HUES6 (cell line): ENCODE results near the gene TBX6.

Source experiments
- H3K27ac ChIP-seq: 2 replicates; pipeline ENCODE4 v1.7.0; 2013; ENCODE audit warnings: low read depth, mild to moderate bottlenecking, low read length, inconsistent platforms
- H3K27me3 ChIP-seq: 2 replicates; pipeline ENCODE4 v1.6.1; 2013; ENCODE audit warnings: low read length; ENCODE audit not compliant: control insufficient read depth, insufficient read depth
- H3K36me3 ChIP-seq: 2 replicates; pipeline ENCODE4 v1.6.1; 2013; ENCODE audit warnings: low read length; ENCODE audit not compliant: control insufficient read depth, insufficient read depth
- H3K4me1 ChIP-seq: 2 replicates; pipeline ENCODE4 v1.6.1; 2013; ENCODE audit warnings: low read length; ENCODE audit not compliant: control insufficient read depth, insufficient read depth
- H3K4me3 ChIP-seq: 2 replicates; pipeline ENCODE4 v1.5.1; 2013; ENCODE audit warnings: low read depth, low read length
- H3K9ac ChIP-seq: one replicate; pipeline ENCODE4 v1.6.1; 2013; ENCODE audit warnings: mild to moderate bottlenecking, low read length
- H3K9me3 ChIP-seq: 2 replicates; pipeline ENCODE4 v1.6.1; 2013; ENCODE audit warnings: low read depth, low read length; ENCODE audit not compliant: control insufficient read depth, insufficient read depth

TBX6 gene

GRCh38 chr16:30063278-30063892, 28.3 kb downstream of the TBX6 start:
- peak overlapping the region; percentile 95 for H3K9ac ChIP-seq
- peak overlapping the region; percentile 100 for H3K4me3 ChIP-seq
- peak overlapping the region; percentile 86; the same call in 1 of the 2 replicates for H3K27ac ChIP-seq
- H3K9me3 ChIP-seq = no peaks in the 10 kb centered on the region
- H3K27me3 ChIP-seq = no peaks in the 10 kb centered on the region
- H3K4me1 ChIP-seq = peaks cover 26% of the 10 kb centered on the region
- H3K36me3 ChIP-seq = peaks cover 26% of the 10 kb centered on the region

DNA sequence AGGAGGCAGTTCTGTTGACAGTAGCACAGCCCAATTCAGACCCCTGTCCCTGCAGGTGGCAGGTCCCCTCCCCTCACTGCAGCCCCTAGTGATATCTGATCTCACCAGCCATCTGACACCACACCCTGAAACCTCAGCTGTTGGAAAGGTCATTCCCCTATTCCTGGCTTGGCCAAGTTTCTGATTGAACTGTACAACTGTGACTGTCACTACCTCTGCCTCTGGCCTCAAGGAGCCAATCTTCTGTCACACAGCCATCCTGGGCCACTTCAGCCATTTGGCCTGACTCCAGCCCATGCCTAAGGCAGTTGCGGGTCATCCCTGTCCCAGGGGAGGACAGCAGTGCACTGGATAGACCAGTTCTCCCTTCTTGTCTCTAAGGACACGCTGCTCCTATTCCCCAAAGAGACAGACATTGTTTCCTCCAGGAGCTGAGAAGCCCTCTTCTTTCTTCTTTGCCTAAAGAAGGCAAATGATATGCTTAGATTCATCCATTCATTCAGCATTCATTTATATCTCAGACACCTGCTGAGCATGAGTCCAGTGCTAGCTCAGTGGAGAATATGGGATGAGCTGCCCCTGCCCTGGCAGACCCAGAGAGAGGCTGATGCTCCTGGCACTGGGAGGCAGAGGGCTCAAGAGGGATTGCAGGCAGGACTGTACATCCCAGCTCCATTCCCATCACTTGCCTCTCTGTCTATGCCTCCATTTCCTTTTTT, 30.7 kb downstream of the TBX6 start:
- Histone ChIP-seq H3K4me1 (peaks cover 14% of the 10 kb centered on the region), H3K27ac (no peak overlapping the region), H3K27me3 (no peaks in the 10 kb centered on the region), H3K36me3 (peaks cover 3% of the 10 kb centered on the region; the same call in 1 of the 2 replicates), H3K9me3 (no peaks in the 10 kb centered on the region), H3K4me3 (no peak overlapping the region), H3K9ac (no peak overlapping the region)

GRCh38 chr16:30060346-30060745, 31.4 kb downstream of the TBX6 start:
- Histone ChIP-seq H3K27me3 (no peaks in the 10 kb centered on the region), H3K9ac (no peak overlapping the region), H3K4me3 (no peak overlapping the region), H3K4me1 (peaks cover 14% of the 10 kb centered on the region), H3K36me3 (no peaks in the 10 kb centered on the region), H3K9me3 (no peaks in the 10 kb centered on the region), H3K27ac (no peak overlapping the region)

- H3K36me3 ChIP-seq = no peaks in the 10 kb centered on the region
- H3K4me1 ChIP-seq = no peaks in the 10 kb centered on the region; the same call in 1 of the 2 replicates
- H3K9me3 ChIP-seq = no peaks in the 10 kb centered on the region
- H3K27ac ChIP-seq = no peak overlapping the region
- no peak overlapping the region for H3K4me3 ChIP-seq
- no peaks in the 10 kb centered on the region for H3K27me3 ChIP-seq
- no peak overlapping the region for H3K9ac ChIP-seq
Observed at GRCh38 chr16:30054959-30055553, 36.7 kb downstream of the TBX6 start.

DNA sequence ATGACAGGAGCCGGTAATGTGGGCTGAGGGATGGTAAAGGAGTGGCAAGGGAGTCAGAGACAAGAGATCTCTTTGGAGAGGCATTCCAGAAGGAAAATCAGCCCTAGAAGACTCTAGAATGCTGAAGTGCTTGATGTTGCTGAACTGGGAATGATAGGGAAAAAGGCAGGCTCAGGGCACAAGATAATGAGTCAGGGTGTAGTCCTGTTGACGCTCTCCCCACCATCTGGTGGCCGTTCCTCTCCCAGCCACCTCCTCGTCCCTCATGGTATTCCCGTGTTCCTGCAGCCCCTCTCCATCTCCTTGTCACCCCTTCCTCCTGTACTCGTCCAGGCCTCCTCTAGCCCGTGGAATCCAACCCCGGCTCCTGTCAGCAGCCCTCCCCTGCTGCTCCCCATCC, 37.3 kb downstream of the TBX6 start:
- Histone ChIP-seq H3K27me3 (no peaks in the 10 kb centered on the region), H3K36me3 (no peaks in the 10 kb centered on the region), H3K9me3 (no peaks in the 10 kb centered on the region), H3K4me3 (no peak overlapping the region), H3K4me1 (no peaks in the 10 kb centered on the region; the same call in 1 of the 2 replicates), H3K27ac (no peak overlapping the region), H3K9ac (no peak overlapping the region)

DNA sequence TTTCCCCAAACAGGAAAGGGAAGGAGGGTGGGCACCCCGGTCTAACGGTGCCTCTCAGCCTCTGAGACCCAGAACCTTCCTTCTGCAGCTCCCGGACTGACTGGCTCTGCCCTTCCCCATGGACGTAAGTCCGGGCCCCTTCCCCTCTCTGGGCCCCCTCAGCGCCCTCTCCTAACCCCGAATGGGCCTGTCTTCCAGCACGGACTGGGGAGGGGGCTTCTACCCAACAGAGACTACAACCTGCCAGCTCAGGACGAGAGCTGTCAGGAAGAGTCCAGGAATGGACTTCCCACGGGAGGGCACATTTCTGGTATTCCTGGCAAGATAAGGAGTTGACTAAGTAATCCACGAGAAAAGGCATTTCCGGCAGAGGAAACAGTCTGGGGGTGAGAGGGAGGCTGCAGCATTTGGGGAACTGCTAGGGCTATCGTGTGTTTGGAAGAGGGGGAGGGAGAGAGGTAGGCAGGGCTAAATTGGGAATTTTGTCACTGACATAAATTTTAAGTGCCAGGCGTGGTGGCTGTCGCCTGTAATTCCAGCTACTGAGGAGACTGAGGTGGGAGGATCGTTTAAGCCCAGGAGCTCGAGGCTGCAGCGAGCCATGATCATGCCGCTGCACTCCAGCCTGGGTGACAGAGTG, 38.2 kb downstream of the TBX6 start:
- Histone ChIP-seq H3K27me3 (no peaks in the 10 kb centered on the region), H3K36me3 (no peaks in the 10 kb centered on the region), H3K27ac (no peak overlapping the region), H3K9ac (peak overlapping the region; percentile 66), H3K4me1 (no peaks in the 10 kb centered on the region; the same call in 1 of the 2 replicates), H3K4me3 (peak overlapping the region; percentile 79), H3K9me3 (no peaks in the 10 kb centered on the region)

GRCh38 chr16:30052671-30053372, 38.9 kb downstream of the TBX6 start:
- peak overlapping the region; percentile 66 for H3K9ac ChIP-seq
- no peaks in the 10 kb centered on the region for H3K27me3 ChIP-seq
- H3K36me3 ChIP-seq = no peaks in the 10 kb centered on the region
- no peaks in the 10 kb centered on the region; the same call in 1 of the 2 replicates for H3K4me1 ChIP-seq
- H3K9me3 ChIP-seq = no peaks in the 10 kb centered on the region
- peak overlapping the region; percentile 79 for H3K4me3 ChIP-seq
- no peak overlapping the region for H3K27ac ChIP-seq

DNA sequence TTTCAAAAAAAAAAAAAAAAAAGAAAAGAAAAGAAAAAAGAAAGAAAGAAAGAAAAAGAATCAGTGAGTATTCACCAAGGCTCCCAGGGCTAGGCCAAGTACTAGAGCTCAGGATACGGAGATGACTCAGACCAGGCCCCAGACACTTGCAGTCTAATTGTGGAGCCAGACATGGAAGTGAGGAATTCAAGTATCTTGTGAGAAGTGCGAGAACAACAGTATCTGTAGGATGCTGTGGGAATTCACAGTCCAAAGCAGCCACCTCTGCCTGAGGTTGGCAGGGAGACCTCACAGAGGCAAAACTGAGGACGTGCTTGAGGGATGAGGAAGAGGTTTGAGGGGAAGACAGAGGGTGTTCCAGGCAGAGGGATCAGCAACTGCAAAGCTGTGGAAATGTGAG, 40.2 kb downstream of the TBX6 start:
- Histone ChIP-seq H3K27ac (no peak overlapping the region), H3K9me3 (no peaks in the 10 kb centered on the region), H3K36me3 (no peaks in the 10 kb centered on the region), H3K4me3 (no peak overlapping the region), H3K9ac (no peak overlapping the region), H3K4me1 (no peaks in the 10 kb centered on the region; the same call in 1 of the 2 replicates), H3K27me3 (no peaks in the 10 kb centered on the region)

GRCh38 chr16:30049871-30050270, 41.9 kb downstream of the TBX6 start:
- H3K4me1 ChIP-seq = no peaks in the 10 kb centered on the region; the same call in 1 of the 2 replicates
- no peaks in the 10 kb centered on the region for H3K36me3 ChIP-seq
- no peak overlapping the region for H3K9ac ChIP-seq
- H3K27ac ChIP-seq = no peak overlapping the region
- H3K27me3 ChIP-seq = no peaks in the 10 kb centered on the region
- no peak overlapping the region for H3K4me3 ChIP-seq
- no peaks in the 10 kb centered on the region for H3K9me3 ChIP-seq

- no peak overlapping the region for H3K27ac ChIP-seq
- no peaks in the 10 kb centered on the region for H3K27me3 ChIP-seq
- H3K4me1 ChIP-seq = no peaks in the 10 kb centered on the region; the same call in 1 of the 2 replicates
- H3K4me3 ChIP-seq = no peak overlapping the region
- no peaks in the 10 kb centered on the region for H3K36me3 ChIP-seq
- no peak overlapping the region for H3K9ac ChIP-seq
- H3K9me3 ChIP-seq = no peaks in the 10 kb centered on the region
Observed at GRCh38 chr16:30046588-30046987, 45.1 kb downstream of the TBX6 start.
